ENCODE data around the gene NELL2. TPM values are rescaled to one million over a fixed set of nuclear protein-coding genes. Genes with fewer than 3 reads are reported as not detected.

NELL2 gene
- total RNA-seq, 1 experiment from 2014 or later, result 0.95 TPM

DNA sequence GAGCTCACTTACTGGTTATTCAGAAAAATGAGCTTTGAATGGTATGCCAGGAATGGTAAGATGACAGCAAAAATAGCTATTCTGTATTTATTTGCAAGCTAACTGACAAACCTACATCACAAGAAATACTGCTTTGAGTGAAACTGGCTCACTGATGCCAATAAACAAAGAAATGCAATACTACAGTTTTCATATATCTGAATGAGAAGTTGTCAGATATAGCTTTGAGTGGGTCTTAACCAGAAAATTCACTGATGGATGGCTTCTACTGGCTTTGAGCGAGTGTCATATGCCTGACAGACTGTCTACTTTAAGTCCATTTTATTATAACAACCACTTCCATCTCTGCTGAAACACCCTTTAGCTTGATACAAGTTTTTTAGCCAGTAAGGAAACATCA is 330.1 kb downstream of the NELL2 start:
- DNase-seq (ENCODE audit: low read depth), result no peak

DNA sequence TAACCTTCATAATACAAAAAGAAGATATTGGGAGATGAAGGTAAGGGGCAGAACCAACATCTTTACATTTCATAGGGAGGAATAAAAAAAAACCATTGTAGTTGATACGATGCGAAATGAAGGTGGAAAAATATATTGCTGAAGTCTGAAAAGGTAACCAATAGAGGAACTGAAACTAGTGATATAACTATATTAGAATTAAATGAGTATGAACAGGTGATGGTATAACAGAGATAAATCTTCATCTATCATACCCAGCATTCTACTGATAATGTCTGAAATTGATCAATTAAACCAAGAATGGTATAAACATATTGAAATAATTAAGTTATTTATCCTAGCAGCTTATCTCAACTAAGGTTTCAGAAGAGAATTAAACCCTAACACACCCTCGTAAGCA is 332.1 kb downstream of the NELL2 start:
- DNase-seq (ENCODE audit: low read depth), result no peak

DNA sequence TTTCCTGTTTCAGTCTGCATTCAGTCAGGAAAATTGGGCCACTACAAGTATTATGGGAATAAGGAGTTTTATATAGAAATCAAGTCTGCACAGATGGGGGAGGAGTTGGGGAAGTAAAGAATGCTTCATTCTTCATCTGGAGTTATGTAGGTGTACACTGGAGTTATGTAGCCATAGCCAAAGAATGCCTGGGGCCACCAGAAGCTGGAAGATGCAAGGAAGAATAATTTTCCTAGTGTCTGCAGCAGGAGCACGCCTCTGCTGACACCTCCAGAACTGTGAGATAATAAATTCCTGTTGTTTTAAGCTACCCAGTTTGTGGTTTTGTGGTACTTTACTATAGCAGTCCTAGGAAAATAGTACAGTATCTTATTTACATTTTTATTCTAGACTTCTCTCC is 333.4 kb downstream of the NELL2 start:
- DNase-seq (ENCODE audit: low read depth), result no peak

DNA sequence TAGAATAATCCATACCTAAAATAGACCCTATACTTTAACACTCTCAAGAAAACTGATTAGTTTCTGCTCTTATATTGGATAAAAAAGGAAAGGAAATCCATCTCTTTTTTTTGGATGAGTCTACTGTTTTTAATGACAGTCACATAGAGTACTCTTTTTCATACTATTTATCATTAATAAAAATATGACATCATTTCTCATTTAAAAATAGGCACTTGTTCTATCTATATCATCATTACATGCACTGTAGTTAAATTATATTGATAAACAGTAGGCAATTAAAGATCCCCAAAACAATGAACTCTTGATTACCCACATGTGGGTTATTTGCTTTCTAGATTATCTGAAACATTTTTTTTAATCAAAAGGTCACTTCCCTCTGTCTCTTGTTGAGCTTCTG is 338.8 kb downstream of the NELL2 start:
- DNase-seq (ENCODE audit: low read depth), result no peak

DNA sequence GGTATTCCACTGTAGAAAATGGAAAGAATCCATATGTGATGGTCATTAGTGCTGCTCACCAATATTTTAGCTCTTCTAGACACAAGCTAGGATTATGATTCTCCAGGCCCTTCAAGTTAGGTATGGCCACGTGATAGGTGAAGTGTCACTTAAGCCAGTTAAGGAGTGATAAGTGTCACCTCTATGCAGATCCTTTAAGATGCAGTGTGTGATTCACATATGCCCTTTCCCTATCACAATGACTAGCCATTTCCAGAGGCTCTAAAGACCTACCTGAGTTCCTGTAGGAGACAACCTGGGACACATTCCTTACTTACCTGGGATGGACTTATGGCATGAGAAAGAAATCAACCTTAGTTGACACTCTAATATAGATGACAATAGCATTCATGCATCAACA is 343.2 kb downstream of the NELL2 start:
- DNase-seq (ENCODE audit: low read depth), result no peak

DNA sequence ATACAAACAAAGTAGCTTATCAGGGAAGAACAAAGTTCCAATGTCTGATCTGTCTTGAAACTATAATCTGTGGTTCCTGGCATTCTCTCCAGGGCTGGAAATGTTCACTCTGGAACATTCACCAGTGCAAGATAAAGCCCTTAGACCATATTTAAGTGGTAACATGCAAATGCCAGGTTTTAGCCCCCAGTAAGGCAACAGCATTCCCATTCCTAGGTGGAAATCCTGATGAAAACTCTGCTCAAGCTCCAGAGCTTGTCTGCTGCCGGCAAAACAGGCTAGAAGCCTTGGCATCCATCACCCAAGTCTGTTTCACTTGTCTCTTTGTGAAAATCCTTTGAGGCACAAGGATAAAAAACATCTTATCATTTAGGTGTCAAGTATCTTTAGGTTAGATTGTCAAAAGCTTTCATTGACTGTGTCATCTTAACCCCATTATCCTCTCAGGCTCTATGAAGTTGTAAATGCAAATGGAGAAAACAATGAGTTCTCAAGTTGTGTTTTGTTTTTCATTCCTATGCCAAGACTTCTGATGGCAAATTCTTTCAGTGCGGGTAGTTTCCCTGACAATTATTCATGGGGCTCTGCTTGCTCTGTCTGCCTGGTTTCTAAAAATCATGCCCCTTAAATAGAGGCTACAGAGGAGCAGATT is 344.7 kb downstream of the NELL2 start:
- no peak for DNase-seq (ENCODE audit: low read depth)

DNA sequence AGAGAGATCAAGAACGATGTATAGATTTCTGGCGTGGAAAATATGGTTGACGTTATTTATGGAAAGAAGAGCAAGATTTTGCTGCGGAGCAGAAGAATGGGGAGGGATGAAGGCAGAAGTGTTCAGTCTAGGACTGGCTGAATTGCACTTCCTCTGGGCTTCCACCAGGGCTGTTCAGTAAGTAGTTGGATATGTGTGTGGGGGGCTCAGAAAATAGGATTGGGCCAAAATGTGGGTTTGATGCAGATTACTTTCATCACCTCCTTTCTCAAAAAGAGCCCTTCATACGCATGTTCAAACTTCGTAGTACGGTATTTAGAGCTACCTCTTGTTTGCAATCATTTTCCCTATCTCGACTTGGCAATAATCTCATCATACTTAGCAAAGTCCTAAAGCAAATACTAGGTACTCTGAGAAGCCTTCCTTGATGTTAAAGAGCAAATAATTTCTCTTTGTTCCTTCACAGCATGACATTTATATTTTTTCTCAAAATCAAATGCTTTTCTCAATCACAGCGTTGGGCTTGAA is 349.4 kb downstream of the NELL2 start:
- DNase-seq (ENCODE audit: low read depth), result no peak

DNA sequence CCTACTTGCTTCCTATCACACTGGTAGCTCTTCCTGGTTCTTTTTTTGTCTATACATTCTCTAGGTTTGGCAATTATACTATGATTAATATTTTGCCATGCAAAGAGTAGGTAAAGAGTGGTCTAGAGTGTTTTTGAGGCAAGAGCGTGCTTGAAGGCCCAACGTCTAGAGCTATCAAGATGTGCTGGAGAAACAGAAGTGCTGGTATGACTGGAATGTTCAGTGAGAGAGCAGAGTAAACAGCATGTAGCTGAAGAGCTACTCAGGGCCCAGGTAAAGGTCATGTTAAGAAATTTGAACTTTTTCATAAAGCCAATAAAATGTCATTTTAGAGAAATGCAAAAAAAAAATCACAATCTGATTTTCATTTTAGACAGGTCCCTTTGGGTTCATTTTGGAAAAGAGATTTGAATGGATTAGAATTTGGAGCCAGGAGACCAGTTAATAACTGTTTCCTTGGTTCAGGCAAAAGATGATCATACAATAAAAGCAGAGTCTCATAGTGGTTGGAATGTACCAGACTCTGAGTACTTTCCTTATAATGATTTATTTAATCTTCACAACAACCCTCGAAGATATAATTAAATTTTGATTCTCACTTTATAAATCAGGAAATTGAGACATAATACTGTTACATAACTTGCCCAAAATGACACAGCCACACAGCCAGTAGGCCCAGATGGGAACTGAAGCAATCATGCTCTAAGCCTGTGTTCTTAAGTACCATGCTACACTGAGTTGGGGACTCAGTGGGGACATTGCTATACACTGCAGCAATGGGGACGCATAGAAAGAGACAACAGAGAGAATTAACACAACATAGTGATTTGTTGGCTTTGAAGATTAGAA is 350.1 kb downstream of the NELL2 start:
- DNase-seq (ENCODE audit: low read depth), result no peak

DNA sequence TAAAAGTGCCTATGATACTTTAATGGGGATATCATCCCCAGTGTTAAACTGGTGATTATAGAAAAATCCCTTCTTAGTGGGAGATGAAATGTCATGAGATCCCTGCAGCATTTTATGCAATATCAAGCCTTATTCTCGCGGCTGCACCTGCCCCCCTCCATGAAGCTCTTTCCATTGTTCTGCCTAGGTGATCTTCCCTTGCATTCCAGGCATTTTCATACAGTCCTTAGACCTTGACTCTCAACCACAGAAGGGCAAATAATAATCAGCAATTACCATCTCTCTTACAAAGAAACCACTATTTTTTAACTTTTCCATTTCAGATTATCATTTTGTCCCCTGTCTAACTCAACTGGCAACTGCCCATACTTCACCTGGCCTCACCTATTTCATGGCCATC is 352.3 kb downstream of the NELL2 start:
- no peak for DNase-seq (ENCODE audit: low read depth)

DNA sequence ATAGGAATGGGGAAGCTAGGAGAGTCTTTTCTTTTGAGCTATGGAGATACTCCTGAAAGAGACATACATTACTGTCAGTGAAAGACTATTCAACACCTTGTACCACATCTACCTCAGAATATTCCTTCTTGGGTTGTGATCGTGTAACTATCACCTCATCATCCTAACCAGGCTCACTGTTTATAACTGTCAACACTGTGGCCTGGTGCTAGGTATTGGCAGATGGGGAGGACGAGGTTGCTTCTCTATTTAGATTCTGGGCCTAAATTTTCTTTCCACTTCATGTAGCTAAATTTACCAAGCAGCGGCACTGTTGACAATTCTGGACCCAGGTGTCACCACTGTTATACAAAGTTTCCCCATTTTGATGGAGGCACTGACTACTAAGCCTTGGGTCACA is 354.4 kb downstream of the NELL2 start:
- DNase-seq (ENCODE audit: low read depth), result no peak

DNA sequence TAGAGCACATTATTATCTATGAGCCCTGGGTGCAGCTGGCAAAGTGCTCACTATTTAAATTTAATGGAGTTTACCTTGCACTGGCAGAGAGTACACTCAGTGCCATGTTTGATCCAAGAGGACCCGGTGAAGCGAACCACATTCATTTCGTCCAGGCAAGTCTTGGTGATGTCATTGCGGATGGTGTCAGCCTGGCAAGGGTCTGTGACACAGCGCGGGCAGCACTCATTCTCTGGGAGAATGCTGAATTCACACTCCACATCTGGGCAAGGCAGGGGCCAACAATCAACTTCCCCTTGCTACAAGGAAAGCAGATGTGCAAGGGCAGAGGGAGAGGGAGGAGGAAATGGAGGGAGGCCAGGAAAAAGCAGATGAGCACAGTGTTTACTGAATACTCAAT is 356.2 kb downstream of the NELL2 start:
- no peak for DNase-seq (ENCODE audit: low read depth)

DNA sequence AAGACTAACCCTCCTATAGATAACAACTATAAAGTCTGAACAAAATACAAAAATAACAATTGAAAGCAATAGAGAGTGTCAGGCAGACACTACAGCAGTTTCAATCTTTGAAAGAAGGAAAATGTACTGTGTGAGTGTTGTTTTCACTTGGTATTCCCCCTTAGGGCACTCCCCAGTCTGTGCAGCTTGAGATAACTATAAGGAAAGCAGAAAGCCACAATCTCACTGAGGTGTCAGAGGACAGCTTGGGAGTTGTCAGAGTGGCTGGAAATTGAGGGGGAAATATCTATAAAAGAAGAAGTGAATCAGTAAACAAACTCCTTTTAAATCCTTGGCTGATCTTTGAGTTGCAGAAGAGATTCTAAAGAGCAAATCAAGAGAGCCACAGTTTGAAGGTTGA is 364.8 kb downstream of the NELL2 start:
- no peak for DNase-seq (ENCODE audit: low read depth)

DNA sequence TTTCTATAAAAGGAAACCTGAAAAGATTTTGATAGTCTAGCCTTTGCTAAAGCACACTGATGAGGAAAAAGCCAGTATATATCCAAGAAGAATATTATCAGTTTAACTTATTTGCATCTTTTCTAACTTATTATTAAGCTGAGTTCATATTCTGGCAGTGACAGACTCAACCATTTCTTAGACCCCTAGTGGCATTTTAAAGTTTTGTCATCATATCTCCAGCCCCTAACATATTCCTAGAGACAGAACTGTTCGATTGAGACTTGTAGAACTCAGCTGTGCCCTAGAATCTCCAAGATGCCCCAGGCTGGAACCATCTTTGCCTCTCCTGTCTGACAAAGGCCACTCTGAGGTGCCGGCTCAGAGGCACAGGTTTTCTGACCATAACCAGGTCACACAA is 365.6 kb downstream of the NELL2 start:
- DNase-seq (ENCODE audit: low read depth), result no peak

DNA sequence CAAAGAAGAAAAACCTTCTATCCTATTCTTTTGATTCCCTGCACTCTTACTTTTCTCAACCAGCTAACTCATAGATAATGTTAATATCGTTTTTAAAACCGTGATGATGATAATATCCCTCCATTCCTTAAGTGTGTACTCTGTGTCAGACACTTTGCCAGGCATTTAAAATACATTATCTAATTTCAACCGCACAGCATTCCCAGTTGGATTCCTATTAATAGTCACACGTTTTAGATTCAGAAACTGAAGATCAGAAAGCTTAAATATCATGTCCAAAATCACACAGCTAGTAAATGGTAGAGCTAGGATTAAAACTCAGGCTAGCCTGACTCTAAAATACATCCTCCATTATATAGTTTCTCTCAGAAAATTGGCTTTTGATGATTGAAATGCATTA is 366.0 kb downstream of the NELL2 start:
- DNase-seq (ENCODE audit: low read depth), result no peak

DNA sequence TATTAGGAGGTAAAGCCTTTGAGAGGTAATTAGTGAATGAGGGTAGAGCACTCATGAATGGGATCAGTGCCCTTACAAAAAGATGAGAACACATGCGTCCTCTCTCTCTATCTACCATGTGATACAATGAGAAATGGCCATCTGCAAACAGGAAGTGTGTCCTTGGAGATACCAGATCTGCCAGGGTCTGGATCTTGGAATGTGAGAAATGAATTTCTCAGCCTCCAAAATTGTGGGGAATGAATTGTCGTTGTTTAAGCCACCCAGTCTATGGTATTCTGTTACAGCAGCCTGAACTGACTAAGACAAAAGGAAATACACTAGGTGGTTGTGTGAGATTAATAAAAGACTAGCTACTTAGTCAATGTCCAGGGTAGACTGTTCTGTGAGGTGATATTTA is 366.6 kb downstream of the NELL2 start:
- peak; percentile 44 for DNase-seq (ENCODE audit: low read depth)

DNA sequence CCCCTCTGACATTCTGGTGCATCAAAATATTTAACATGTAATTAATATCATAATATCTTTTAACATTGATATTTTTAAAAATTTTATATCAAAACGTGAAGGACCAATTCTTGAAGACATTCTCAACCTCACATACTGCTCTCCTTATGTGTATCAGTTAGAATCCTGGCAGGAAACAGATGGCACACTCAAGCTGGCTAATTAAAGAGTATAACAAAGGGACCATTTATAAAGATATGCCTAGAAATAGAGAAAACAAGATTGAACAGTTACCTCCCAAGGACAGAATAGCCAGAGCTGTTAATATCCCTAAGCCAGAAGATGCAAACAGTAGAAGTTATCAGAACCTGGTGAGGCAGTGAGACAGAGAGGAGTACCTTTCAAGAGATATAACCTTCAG is 368.7 kb downstream of the NELL2 start:
- no peak for DNase-seq (ENCODE audit: low read depth)

DNA sequence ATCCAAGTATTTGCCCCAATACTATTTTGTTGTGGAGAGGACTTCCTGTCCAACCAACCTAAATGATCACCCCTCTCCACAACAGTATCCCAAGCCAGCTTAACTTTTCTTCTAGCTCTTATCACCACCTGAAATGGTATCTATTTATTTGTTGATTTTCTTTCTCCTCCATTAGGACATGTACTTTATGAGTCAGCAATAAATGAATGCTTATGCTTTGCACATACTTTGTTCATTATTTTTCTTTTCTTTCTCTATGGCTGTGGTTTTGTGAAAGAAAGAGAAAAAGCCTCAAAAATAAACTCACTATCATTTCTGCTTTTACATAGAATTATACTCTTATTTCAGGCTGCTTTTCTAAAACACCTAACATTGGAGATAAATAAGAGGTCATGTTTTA is 371.3 kb downstream of the NELL2 start:
- no peak for DNase-seq (ENCODE audit: low read depth)

DNA sequence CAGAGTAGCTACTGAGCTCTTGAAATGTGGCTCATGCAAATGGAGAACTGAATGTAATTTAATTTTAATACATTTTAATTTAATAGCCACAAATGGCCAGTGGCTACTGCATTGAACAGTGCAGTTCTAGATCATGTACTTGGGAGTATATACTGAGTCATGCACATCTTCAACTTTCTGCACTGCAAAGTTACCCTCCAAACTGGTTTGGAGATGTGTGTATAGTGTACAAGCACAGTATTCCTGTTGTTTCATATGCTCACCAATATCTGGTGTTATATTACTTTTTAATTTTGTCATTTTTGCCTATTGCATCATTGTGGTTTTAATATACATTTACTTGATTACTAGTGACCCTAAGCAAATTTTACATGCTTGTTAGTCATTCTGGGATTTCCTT is 372.8 kb downstream of the NELL2 start:
- DNase-seq (ENCODE audit: low read depth), result no peak

DNA sequence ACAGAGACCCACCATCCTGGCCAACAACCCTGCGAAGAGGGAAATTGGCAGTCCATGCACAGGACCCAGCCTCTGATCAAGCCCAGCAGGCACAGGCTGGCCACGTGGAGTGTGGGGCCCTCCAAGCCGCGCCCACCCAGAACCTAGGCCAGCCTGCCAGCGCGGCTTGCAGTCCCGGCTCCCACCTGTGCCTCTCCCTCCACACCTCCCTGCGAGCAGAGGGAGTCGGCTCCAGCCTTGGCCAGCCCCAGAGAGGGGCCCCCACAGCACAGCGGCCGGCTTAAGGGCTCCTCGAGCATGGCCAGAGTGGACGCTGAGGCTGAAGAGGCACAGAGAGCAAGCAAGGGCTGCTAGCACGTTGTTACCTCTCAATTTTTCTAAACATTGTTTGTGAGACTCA is 373.4 kb downstream of the NELL2 start:
- no peak for DNase-seq (ENCODE audit: low read depth)

DNA sequence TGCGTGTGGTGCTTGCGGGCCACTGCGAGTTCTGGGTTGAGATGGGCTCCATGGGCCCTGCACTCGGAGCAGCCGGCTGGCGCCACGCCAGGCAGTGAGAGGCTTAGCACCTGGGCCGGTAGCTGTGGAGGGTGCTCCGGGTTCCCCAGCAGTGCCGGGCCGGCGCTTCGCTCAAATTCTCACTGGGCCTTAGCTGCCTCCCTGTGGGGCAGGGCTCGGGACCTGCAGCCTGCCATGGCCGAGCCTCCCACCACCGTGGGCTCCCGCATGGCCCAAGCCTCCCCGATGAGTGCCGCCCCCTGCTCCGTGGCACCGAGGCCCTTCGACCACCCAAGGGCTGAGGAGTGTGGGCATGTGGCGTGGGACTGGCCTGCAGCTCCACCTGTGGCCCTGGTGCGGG is 375.7 kb downstream of the NELL2 start:
- DNase-seq (ENCODE audit: low read depth), result no peak

DNA sequence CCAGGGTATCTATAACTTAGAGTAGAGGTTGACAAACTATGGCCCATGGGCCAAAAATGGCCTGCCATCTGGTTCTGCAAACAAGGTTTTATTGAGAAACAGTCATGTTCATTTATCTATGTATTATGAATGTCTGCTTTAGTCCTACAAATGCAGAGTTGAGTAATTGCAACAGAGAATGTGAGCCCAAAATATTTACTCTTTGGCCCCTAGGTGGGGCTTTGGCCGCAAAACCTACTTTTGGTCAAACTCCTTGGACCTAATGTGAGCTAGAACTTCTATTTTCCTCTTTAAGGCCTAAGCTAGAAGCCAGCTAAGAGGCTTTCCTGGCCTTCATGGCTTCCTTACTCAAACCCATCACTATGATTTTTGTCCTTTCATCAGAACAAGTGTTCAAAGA is 379.1 kb downstream of the NELL2 start:
- no peak for DNase-seq (ENCODE audit: low read depth)

DNA sequence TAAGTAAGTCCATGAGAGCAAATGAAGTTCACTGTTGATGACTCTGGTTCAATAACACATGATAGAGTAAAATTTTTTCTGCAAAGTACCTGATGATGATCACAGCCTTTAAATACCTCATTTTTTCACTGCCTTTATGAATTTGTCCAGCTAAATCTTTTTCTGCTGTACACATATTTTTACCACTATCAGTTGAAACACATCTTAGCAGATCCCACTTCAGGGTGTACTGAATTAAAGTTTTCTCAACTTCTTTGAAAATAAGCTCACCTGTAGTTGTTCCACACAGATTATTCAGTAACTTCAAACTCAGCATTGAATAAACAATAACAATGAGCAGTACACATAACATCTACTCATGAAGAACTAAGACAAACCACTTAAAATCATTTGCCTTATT is 385.9 kb downstream of the NELL2 start:
- no peak for DNase-seq (ENCODE audit: low read depth)

DNA sequence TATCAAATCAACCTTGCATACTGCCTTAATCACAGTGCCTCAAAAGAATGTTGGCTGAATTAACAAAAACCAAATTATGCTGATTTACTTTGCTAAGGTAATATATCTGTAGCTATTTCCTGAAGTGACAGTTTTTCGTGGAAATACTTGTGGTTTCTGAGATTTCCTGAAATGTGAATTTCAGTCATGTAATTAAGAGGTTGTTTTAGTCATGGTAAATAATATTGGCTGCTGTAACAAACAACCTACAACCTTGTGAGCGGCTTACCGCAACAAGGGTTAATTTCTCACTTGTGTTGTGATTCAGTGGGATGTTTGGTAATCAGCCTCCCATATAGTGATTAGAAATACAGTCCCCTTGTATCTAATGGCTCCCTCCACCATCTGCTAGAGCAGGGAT is 387.9 kb downstream of the NELL2 start:
- DNase-seq (ENCODE audit: low read depth), result no peak

Data from HT1080 (cell line).